ENCODE data around the gene PHF2. TPM values are rescaled to one million over a fixed set of nuclear protein-coding genes. Genes with fewer than 3 reads are reported as not detected.

PHF2 gene
- total and polyA plus RNA-seq, 9 of the 15 experiments (the other 6 are each of a cell fraction or from before 2014, with no cell fraction given), result 0.37 to 14.4 (median 8.1) TPM

DNA sequence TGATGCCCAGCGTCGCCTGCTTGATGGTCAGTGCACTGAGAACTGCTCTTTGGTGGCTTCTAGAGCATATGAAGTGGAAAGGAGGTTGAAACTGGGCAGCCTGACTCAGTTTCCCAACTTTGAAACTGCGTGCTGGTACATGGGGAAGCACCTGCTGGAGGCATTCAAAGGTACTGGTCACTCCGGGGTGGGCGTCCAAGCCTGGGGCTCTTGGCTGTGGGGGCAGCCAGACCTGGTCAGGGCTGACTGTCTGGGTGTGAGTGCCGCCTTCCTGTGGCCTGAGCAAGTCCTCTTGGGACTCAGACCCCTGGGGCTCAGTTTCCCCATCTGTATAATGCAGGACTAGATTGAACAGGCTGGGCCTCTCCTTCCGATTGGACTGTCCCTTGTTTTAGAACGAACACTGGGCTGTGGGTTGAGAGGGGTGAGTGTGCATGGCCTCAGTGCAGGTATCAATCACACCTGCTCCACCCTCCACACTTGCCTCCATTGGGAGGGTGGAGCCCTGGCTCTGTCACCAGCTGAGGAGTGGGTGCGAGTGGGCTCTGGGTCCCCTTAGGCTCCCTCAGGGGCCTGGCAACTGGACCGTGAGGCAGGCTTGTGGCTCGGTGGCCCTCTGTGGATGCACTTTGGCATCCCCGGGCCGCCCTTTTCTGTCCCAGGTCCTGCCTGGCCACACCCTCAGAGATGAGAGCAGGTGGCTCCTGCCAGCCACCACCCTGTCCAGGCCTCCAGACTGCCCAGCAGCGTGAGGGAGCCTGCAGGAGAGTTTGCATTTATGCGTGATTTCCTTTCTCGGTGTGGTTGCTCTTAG, 80.2 kb downstream of the PHF2 start:
- Histone ChIP-seq H3K27me3 (ENCODE audit: control insufficient read depth in 2 of 2, insufficient read depth in 2 of 2, low read length in 2 of 2) (no peaks in the 10 kb centered on the region), H3K79me2 (ENCODE audit: control insufficient read depth, insufficient read depth, low read length) (no peaks in the 10 kb centered on the region), H3K4me2 (ENCODE audit: insufficient read depth, low read length) (no peak overlapping the region), H2AFZ (ENCODE audit: low read depth, low read length) (no peak overlapping the region), H3K27ac (ENCODE audit: extremely low read depth, low read depth, low read length) (no peak overlapping the region), H3K4me3 (no peak overlapping the region), H3K9me3 (replicated peaks; ENCODE audit: control insufficient read depth, insufficient read depth, low read depth, low read length) (no peaks in the 10 kb centered on the region), H3K36me3 (ENCODE audit: control insufficient read depth, insufficient read depth, low read length) (0 out of 3 replicates have a peak, but pooled peaks cover 3% of the 10 kb centered on the region), H3K4me1 (replicated peaks in 1 of 2; ENCODE audit: control insufficient read depth in 2 of 2, insufficient read depth in 2 of 2, low read length in 2 of 2) (no peaks in the 10 kb centered on the region; a peak in 1 of 5 replicates), H4K20me1 (replicated peaks; ENCODE audit: control insufficient read depth, insufficient read depth, low read length) (no peaks in the 10 kb centered on the region), H3K9me1 (ENCODE audit: control insufficient read depth, insufficient read depth, low read length) (no peaks in the 10 kb centered on the region), H3K9ac (ENCODE audit: insufficient read depth in 1 of 2, low read depth in 2 of 2, low read length in 2 of 2) (peak overlapping the region in 1 of 2 experiments; percentile 26; a peak in 1 of 4 replicates)
- no peak for FAIRE-seq
- TF ChIP-seq, protein P1, sequence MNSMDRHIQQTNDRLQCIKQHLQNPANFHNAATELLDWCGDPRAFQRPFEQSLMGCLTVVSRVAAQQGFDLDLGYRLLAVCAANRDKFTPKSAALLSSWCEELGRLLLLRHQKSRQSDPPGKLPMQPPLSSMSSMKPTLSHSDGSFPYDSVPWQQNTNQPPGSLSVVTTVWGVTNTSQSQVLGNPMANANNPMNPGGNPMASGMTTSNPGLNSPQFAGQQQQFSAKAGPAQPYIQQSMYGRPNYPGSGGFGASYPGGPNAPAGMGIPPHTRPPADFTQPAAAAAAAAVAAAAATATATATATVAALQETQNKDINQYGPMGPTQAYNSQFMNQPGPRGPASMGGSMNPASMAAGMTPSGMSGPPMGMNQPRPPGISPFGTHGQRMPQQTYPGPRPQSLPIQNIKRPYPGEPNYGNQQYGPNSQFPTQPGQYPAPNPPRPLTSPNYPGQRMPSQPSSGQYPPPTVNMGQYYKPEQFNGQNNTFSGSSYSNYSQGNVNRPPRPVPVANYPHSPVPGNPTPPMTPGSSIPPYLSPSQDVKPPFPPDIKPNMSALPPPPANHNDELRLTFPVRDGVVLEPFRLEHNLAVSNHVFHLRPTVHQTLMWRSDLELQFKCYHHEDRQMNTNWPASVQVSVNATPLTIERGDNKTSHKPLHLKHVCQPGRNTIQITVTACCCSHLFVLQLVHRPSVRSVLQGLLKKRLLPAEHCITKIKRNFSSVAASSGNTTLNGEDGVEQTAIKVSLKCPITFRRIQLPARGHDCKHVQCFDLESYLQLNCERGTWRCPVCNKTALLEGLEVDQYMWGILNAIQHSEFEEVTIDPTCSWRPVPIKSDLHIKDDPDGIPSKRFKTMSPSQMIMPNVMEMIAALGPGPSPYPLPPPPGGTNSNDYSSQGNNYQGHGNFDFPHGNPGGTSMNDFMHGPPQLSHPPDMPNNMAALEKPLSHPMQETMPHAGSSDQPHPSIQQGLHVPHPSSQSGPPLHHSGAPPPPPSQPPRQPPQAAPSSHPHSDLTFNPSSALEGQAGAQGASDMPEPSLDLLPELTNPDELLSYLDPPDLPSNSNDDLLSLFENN (IDR thresholded peaks at IDR 0.05; ENCODE audit: low read depth in 2 of 2, low read length in 2 of 2), result no peak
- TF ChIP-seq FIP1L1 (IDR thresholded peaks at IDR 0.05; ENCODE audit: low read depth, low read length, poor library complexity, severe bottlenecking) (no peak), L3MBTL2 (IDR thresholded peaks at IDR 0.05) (no peak), SLC30A9 (CRISPR knock-in tag; IDR thresholded peaks at IDR 0.05) (no peak), ZNF586 (CRISPR knock-in tag; conservative IDR thresholded peaks at IDR 0.05) (no peak)
- TF ChIP-seq, protein P2, sequence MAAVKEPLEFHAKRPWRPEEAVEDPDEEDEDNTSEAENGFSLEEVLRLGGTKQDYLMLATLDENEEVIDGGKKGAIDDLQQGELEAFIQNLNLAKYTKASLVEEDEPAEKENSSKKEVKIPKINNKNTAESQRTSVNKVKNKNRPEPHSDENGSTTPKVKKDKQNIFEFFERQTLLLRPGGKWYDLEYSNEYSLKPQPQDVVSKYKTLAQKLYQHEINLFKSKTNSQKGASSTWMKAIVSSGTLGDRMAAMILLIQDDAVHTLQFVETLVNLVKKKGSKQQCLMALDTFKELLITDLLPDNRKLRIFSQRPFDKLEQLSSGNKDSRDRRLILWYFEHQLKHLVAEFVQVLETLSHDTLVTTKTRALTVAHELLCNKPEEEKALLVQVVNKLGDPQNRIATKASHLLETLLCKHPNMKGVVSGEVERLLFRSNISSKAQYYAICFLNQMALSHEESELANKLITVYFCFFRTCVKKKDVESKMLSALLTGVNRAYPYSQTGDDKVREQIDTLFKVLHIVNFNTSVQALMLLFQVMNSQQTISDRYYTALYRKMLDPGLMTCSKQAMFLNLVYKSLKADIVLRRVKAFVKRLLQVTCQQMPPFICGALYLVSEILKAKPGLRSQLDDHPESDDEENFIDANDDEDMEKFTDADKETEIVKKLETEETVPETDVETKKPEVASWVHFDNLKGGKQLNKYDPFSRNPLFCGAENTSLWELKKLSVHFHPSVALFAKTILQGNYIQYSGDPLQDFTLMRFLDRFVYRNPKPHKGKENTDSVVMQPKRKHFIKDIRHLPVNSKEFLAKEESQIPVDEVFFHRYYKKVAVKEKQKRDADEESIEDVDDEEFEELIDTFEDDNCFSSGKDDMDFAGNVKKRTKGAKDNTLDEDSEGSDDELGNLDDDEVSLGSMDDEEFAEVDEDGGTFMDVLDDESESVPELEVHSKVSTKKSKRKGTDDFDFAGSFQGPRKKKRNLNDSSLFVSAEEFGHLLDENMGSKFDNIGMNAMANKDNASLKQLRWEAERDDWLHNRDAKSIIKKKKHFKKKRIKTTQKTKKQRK (IDR thresholded peaks at IDR 0.05; ENCODE audit: borderline replicate concordance, low read depth, low read length), result no peak
- no TSS peak for BruUV-seq (replicated peaks)
- ChIA-PET CTCF (ENCODE audit: low intra/inter-chr PET ratio) (no interaction called here), POLR2A (no interaction called here)
- intact Hi-C loops (cut with micrococcal nuclease) (no loop called here), in situ Hi-C loops (cut with MboI) (no loop called here)
- WGBS (ENCODE audit: insufficient coverage, low coverage, missing lambda C conversion rate), result 87% methylated on average over 14 of the region's 16 CpGs
- no peak for DNase-seq (ENCODE audit: extremely low read depth in 1 of 4, low spot score in 3 of 4)
- no peak for ATAC-seq
